Measurements from ENCODE around the gene UCKL1.
"Not testable (repeated sequence)": the region's sequence is repeated elsewhere in the genome, so short reads cannot be mapped to it uniquely, and the experiment has no call there.

The UCKL1 gene

DNA sequence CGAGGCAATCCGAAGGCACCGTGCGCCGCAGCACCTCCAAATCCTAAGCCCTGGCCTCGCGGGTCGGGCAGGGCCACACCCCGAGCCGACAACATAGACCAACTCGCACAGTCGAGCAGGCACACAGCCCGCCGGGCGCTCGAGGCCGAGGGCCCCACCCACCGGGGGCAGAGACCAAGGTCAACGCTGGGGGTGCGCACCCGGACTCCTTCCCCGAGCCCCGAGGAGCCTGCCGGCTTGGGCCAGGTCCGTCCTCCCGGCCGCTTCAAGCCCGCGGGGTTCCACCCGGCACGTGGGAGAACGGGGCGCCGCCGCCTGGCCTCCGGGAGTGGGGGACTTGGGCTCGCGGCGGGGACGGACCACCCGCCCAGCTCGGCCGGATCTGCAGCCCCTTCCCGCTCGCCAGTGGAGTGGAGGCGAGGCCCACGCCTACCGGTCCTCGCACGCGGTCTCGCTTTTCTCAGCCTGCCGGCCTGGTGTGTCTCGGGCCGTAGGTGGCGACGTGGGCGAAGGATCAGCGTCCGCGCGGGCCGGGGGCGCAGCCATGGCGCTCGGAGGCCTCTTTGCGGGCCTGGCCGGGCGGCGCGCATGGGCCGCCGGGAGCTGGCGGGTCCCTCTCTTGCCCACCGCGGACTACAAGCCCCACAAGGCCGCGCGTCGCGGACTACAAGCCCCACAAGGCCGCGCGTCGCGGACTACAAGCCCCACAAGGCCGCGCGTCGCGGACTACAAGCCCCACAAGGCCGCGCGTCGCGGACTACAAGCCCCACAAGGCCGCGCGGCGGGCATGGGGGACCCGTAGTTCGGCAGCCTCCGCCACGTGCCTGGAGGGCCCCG lies at the start of gene UCKL1:
Gene UCKL1 (minus strand): TSS at position 590 of the 837 bp plus-strand sequence. CDS start 44 bp downstream, at position 546.
- peak; percentile 96 for DNase-seq

DNA sequence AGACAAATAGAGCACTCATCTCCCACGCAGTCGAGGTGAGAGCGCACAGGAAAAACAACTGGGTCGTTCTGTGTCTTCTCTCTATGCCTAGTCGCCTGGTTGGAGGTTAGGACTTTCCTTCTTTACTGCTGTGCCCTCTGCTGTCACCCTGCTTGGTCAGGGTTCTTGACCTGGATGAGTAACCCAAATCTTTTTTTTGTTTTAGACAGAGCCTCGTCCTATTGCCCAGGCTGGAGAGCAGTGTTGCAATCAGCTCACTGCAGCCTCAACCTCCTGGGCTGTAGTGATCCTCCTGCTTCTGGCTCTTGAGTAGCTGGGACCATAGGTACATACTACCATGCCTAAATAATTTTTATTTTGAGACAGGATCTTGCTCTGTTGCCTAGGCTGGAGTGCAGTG lies 49.2 kb upstream of the UCKL1 start:
- DNase-seq: no peak

DNA sequence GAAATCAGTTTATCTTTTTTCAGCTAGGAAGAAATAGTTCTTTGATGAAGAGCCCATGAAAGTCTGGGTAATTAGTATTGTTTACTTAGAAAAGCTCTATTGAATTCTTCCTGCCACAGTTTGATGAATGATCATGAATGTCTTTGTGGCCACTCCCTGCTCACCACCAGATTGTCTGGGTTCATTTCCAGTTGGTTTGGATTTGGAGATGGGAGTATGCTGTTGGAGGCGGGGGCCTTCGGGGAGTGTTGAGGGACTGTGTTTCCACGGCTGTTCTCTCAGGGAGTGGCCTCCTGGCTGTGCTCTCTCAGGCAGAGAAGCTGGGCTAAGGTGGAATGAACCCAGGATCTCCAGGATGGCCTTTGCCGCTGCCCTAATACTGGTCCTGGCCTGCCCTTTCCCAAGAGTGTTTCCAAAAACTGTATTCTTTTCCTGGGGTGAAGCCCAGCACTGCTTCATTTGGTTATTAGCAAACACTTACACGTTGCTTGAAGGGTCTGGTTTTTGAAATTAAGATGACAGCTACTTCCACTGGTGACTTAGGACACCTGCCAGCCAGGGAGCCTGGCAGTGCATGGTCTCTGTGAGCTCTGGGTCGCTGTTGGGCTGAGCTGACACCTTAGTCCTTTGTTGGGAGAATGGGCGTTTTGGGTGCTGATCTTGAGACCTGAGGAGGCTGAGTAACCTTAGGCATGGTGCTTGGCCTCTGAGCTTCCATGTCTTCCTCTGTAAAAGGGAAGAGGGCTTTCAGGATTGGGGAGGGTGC lies 47.9 kb upstream of the UCKL1 start:
- peak; percentile 63 for DNase-seq

DNA sequence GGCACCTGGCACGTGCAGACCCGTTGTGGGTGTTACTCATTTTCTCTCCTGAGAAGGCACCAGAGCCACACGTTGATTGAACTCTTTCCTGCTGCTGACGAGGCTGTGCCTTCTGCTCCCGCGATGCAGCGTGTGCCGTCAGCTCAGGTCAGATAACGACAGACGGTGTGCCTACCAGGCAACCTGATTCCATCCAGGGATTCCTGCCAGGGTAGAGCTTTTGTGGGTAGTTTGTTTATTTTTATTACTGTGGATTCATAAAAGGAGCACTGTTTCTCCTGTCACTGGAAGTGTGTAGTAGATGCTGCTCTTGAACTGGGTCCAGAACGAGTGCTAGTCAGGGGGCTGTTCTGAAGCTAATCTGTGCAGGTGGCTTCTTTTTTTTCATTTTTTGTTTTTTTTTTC lies 45.4 kb upstream of the UCKL1 start:
- DNase-seq: no peak

DNA sequence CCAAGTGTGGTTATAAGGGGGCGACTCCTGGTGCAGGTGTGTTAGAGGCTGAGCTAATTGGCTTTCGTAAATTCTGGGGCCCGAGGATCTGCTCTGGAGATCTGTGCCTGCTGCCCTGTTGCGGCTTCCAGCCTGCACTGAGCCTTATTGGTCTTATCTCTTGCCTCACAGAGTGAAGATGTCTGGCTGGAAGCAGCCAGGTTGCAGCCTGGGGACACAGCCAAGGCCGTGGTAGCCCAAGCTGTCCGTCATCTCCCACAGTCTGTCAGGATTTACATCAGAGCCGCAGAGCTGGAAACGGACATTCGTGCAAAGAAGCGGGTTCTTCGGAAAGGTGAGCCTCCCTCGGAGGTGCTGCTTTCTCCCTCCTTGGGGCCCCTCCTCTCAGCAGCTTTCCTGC lies 44.7 kb upstream of the UCKL1 start:
- no peak for DNase-seq

DNA sequence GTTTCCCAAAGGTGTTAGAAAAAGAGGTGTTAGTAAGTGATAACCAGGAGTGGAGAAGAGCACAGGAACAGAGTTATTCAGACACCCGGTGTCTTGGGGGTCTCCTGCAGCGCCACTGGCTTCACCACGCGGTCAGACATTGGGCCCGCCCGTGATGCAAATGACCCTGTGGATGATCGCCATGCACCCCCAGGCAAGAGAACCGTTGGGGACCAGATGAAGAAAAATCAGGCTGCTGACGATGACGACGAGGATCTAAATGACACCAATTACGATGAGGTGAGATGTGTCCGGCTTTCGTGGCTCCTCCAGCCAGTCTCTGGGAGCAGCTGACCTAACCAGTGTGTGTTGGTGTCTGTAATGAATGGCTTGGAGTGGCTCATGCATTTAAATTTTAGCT lies 26.7 kb upstream of the UCKL1 start:
- DNase-seq: no peak

DNA sequence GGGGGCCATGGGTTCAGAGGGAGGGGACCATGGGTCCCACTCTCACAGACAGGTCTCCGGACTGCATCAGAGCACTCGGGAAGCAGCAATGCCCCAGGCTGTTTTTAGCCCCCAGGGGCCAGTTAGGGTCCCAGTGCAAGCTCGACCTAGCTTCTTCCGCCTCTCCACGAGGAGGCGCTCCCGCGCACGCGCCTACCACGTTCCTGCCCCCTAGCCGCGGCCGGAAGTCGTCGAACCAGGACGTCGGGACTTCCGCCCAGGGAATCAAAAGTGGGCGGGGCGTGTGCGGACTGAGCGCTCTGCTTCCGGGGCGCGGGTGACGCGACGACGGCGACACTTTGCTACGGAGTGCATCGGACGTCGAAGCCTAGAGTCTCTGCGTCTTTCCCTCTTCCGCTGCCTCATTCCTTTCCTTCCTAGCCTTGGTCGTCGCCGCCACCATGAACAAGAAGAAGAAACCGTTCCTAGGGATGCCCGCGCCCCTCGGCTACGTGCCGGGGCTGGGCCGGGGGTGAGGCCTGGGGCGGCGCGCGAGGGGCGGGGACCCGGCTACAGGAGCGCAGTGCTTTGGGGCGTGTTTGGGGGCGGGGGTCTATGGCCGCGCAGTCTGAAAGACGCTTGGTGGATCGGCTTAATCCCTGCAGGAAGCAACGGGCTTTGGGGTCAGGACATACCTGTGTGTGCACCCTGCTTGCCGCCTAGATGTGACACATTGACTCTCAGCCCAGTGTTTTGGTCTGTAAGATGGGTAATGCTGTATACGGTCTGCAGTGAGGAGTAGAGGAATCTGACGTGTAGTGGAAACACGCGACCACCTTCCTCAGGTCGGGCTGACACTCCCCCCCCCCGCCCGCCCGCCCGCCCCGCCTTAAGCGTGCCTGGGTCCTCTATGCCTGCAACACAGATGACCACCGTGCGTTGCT lies 24.9 kb upstream of the UCKL1 start, which contains the start of gene PRPF6:
Gene PRPF6 (plus strand): TSS at position 327 of the 923 bp plus-strand sequence. CDS start 114 bp downstream, at position 441.
- DNase-seq: peak; percentile 98

DNA sequence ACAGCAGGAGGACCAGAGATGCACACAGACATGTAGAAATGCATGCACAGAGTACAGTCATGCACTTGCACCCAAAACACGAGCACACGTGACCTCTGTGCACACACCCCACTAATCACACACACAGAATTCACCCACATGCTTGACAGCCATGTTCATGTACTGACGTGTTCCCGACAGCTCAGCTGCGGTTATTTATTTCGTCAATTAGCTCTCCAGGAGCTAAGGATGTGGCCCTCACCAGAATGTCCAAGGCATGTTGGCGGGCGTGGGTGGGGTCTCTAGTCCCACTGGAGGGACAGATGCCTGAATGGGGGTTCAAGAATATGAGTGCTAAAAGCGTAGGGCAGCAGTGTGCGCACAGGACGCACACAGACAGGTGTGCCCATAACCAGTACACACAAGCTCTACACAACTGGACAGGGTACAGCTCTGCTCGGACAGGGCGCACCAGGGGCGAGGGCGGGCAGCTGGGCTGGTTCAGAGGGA lies 24.1 kb upstream of the UCKL1 start:
- no peak for DNase-seq

DNA sequence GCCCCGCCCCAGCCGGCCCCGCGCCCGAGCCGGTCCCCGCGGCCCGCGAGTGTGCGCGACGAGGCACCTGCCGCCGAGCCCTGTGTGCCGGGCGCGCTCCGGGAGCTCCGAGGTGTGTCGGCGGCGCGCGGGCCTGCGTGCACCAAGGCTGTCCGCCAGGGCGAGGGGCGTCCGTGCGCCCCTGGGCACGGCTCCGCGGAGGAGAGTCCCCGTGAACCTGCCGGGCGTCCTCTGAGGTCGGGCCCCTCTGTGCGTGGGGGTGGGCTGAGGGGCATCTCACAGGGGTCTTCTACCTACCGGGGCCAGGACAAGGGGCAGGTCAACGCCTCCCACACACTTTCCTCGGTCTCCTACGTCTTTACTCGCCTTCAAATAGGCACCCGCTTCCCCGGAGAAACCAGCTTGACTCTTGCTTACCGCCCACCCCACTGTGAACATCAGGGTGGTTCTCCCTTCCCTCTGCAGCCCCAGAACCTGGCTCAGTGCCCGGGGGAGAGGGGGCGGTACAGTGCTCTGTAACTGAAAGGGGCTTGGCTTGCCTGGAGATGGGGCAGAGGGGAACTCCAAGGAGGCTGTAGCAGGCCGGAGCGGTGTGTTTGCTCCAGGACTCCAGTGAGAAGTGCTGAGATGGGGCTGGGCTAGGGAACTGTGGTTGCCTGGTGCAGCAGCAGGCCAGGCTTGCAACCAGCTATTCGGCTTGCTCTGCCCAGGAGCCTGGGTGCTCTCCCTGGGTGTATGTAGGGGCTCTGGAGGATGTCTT lies 23.5 kb upstream of the UCKL1 start, which contains the start of gene SAMD10:
Gene SAMD10 (minus strand): TSS at position 86 of the 760 bp plus-strand sequence. CDS start 175 bp downstream, outside the sequence.
- DNase-seq: peak; percentile 68

DNA sequence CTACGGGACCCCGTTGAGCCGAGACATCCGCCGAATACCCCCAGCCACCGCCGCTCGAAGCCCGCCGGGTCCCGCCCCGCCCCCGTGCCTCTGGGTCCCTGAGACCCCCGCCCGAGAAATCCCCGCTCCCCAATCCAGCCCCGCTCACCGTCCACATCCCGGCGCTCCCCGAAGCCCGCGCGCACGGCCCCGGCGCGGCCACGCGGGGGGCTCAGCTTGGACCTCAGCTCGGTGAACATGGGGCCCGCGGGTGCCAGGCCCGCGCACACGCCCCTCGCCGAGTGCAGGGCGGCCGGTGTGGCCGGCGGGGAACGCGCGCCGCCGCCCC lies 23.0 kb upstream of the UCKL1 start:
- DNase-seq: no peak

DNA sequence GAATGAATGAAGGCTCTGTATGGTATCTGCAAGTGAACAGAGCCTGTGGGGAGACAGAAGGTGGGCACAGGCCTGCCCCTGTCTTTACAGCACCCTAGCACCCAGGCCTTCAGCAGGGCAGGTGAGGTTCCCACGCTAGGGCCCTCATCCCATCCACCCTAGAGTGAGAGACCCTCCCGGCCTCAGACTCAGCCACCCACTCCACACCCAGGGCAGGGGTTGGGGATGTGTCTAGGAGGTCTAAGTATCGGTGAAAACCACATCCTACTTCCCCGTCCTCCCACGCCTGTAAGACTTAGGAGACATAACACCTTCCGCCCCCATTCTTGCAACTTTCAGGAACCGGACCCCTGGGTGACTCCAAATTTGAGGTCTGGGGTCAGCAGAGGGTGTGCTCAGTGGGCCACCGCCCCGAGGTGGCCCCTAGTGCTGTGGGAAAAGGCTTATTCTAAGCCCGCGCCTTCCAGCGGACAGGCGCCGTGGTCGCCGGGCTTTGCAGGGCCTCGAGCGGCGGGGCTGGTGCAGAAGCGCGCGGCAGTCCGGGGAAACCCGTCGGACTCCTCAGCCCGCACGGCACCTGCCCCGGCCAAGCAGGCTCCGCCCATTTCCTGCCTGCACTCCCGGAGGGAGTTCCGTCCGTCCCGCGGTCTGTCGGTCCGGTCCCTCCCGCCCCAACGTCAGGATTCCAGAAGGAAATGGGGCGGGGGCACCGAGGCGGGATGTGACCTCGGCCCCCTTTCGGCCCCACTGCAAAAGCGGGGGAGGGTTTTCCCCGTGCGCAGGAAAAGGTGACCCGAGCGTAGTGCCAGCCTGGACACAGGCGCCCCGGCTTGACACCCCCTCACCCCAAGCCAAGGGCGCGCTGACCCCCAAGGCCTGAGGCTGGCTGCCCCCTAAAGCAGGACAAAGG lies 22.4 kb upstream of the UCKL1 start:
- peak; percentile 84 for DNase-seq

DNA sequence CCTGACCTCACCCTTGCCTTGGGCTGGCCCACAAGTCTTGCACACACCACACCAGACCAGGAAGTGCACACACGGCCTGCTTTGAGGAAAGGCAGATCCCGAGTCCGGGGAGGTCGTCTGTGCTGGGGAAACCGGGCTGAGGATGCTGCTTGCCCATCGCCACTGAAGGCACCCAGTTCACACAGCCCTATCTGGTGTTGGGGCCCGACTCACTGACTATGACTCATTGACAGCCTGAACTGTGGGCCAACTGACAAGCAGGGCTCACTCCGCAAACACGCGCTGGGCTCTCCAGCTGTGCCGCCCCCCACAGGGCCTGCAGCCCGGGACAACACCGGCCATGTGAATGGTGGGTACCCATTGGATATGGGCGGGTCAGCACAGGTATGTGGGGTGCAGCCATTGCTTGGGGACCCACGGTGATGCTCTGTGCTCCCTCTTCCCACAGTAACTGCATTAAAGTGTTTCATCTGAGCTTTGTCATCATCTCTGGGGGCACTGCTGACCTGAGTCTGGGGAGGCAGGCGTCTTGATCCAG lies 21.6 kb upstream of the UCKL1 start:
- DNase-seq: no peak

DNA sequence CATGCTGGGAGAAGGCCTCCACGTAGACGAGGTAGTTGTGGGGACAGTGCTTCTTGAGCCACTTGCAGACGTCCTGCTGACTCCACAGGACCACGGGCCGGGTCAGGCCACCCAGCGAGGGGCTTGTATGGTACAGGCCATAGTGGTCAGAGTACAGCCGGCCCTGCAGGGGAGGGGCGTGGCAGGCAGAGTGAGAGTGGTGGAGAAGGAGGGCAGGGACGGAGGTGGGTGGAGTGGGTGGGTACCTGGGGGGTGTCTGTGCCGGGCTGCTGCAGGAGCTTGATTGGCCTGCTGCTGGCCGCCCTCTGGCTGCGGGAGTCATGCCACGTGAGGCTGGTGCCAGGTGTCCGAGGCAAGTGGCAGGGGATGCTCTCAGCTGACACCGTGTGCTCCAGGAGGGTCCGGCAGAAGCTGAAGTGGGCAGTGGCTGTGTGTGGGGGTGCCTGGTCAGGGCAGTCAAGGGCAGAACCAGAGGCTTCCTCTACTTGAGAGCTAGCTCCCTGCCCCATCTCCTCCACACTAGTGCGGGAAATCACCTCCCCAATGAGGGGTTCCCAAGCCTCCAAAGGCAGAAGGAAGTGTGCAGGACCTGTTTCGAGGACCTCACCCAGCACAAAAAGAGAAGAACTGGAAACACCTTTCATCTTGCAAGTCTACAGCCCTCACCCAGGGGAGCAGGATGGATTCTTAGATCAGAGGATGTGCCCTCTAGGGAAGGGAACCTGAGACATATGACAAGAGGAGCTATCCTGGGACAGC lies 20.9 kb upstream of the UCKL1 start:
- DNase-seq: no peak

DNA sequence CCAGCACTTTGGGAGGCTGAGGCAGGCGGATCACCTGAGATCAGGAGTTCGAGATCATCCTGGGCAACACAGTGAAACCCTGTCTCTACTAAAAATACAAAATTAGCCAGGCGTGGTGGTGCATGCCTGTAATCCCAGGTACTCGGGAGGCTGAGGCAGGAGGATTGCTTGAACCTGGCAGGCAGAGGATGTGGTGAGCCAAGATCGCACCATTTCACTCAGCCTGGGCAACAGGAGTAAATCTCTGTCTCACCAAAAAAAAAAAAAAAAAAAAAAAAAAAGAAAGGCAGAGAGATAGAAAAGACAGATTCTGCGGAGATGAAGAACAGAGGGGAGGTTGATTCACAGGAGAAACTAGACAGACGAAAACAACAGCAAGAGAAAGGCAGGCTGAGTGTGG lies 20.3 kb upstream of the UCKL1 start:
- DNase-seq: not testable (repeated sequence)

DNA sequence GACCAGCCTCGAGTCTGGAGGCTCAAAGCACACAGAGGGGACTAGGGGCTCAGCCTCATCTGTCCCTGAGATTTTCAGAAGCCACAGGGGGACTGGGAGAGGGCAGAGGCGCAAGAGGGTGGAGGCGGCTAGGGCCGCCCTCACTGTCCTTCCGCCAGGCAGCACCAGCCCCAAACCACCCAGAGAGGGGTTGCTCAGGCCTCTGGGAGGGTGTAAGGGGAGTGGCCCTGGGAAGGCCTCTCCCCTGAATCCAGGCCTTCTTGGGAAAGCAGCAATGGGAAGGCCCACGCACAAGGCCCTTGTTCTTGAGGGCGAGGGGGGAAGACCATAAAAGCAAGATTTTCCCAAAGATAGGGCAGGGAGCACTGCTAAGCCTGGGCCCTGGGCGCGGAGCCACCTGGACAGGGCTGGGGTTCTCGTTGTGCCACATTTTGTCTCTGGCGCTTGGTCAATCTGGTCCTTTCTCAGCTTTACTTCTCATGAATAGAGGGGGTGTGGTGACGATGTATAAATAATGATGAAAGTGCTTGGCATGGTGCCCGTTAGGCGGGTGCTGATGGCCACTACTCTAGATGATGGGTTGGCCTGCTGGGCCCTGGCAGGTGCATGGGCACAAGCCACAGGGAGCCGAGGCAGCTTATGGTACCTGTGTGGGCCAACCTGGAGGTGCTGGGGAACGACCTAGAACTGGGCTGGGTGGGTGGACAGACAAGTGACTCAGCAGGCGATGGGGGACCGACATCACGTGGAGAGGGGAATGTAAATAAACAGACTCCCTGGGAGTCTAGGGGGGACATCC lies 18.4 kb upstream of the UCKL1 start:
- DNase-seq: peak; percentile 94

DNA sequence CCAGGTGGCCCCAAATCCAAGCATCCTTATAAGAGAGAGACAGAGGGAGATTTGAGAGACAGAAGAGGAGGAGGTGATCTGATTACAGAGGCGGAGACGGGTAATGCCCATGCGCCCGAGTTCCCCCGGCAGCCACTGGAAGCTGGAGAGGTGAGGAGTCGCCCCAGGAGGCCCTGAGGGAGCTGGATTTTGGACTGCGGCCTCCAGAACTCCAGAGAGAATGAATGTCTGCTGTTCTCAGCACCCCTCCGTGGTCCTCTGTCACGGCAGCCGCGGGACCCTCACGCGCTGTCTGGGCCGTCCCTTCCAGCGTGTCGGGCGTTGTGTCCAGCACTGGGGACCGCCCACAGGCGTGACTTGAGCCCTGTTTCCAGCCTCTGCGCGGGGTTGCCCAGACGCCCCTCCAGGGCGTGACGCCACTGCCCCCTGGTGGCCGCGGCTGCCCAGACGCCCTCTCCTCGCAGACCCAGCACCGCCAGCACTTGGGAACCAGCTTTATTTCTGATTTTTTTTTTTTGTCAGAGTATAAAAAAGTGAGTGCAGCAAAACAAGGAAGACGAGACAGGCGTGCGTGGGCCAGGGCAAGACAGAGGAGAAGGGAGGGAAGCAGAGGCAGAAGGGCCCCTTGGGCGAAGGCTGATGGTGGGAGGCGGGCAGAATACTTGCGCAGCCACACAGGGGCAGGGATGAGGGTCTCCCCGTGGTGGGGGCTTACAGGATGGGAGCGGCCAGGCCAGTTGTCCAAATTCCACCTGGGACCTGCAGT lies 17.6 kb upstream of the UCKL1 start:
- DNase-seq: peak; percentile 84

DNA sequence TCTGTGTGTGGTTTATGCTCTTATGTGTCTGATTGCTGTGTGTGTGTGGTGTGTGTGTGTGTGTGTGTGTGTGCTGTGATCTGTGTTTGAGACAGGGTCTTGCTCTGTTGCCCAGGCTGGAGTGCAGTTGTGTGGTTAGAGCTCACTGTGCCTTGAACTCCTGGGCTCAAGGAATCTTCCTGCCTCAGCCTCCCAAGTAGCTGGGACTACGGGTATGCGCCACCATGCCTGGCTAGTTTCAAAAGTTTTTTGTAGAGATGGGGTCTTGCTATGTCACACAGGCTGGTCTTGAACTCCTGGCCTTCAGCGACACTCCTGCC lies 16.9 kb upstream of the UCKL1 start:
- no peak for DNase-seq
